Thoracic aorta (tissue), 2 donors: ENCODE results near the gene ZFP90. TPM values are rescaled to one million over a fixed set of nuclear protein-coding genes. Genes with fewer than 3 reads are reported as not detected.
"Not testable (repeated sequence)": the region's sequence is repeated elsewhere in the genome, so short reads cannot be mapped to it uniquely, and the experiment has no call there.

Experiments
- ATAC-seq: fragments of 150-250 bp; one replicate; pipeline ENCODE4 v1.8.0; 2017; ENCODE audit warnings: low read depth; ENCODE audit not compliant: insufficient number of reproducible peaks, low FRiP score
- DNase-seq: peaks from one replicate; pipeline ENCODE4 v3.0.0-alpha.2; 2020; ENCODE audit warnings: low spot score
- H3K27ac ChIP-seq, 2 donors: fragments of 200-600 bp; sonication (generic); 1 replicate in 1 of 2; 2 replicates in 1 of 2; pipeline ENCODE4 v1.5.1; 2016; ENCODE audit warnings: mild to moderate bottlenecking in 2 of 2, moderate library complexity in 2 of 2
- H3K27me3 ChIP-seq: fragments of 200-600 bp; sonication (generic); replicated peaks from 2 replicates; pipeline ENCODE4 v1.6.0; 2016; ENCODE audit warnings: mild to moderate bottlenecking; ENCODE audit not compliant: insufficient read depth
- H3K36me3 ChIP-seq: fragments of 200-600 bp; sonication (generic); one replicate; pipeline ENCODE4 v1.5.1; 2016
- H3K4me1 ChIP-seq, 2 donors: fragments of 200-600 bp; sonication (generic); 1 replicate in 1 of 2; 2 replicates in 1 of 2; pipeline versions ENCODE4 v1.5.1 to v1.6.0; 2016; ENCODE audit warnings: low read depth in 2 of 2, mild to moderate bottlenecking in 1 of 2; ENCODE audit not compliant: control insufficient read depth in 1 of 2
- H3K4me3 ChIP-seq: fragments of 200-600 bp; sonication (generic); 2 replicates; pipeline ENCODE4 v1.5.1; 2016; ENCODE audit warnings: mild to moderate bottlenecking
- H3K9me3 ChIP-seq: fragments of 200-600 bp; sonication (generic); 2 replicates; pipeline ENCODE4 v1.5.1; 2016
- total RNA-seq, 2 donors: library from RNA; depleted of rRNA; stranded (reverse); fragments of >200 nt; gene quantifications; one replicate each; pipeline versions ENCODE4 v1.1.0 to v1.2.3, GENCODE V29; 2016
- TF ChIP-seq, protein P1 (sequence below): fragments of 200-600 bp; sonication (generic); IDR thresholded peaks from one replicate; pipeline ENCODE4 v1.5.1; 2019; ENCODE audit warnings: antibody characterized with exemption

Gene ZFP90
- total RNA-seq, 2 donors from 2014 or later, result 26.6 to 29.5 TPM

- DNase-seq (no peak), ATAC-seq (no peak)
- H3K36me3 ChIP-seq, result no peaks in the 10 kb centered on the region
- no peaks in the 10 kb centered on the region for H3K4me1 ChIP-seq
- H3K27ac ChIP-seq, result no peak overlapping the region
- H3K9me3 ChIP-seq, result no peaks in the 10 kb centered on the region
- H3K27me3 ChIP-seq, result no peaks in the 10 kb centered on the region
- no peak overlapping the region for H3K4me3 ChIP-seq
- TF ChIP-seq, protein P1, sequence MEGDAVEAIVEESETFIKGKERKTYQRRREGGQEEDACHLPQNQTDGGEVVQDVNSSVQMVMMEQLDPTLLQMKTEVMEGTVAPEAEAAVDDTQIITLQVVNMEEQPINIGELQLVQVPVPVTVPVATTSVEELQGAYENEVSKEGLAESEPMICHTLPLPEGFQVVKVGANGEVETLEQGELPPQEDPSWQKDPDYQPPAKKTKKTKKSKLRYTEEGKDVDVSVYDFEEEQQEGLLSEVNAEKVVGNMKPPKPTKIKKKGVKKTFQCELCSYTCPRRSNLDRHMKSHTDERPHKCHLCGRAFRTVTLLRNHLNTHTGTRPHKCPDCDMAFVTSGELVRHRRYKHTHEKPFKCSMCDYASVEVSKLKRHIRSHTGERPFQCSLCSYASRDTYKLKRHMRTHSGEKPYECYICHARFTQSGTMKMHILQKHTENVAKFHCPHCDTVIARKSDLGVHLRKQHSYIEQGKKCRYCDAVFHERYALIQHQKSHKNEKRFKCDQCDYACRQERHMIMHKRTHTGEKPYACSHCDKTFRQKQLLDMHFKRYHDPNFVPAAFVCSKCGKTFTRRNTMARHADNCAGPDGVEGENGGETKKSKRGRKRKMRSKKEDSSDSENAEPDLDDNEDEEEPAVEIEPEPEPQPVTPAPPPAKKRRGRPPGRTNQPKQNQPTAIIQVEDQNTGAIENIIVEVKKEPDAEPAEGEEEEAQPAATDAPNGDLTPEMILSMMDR, result no peak
These were observed 46.3 kb upstream of the ZFP90 start for GRCh38 chr16:68492543-68493411.

DNA sequence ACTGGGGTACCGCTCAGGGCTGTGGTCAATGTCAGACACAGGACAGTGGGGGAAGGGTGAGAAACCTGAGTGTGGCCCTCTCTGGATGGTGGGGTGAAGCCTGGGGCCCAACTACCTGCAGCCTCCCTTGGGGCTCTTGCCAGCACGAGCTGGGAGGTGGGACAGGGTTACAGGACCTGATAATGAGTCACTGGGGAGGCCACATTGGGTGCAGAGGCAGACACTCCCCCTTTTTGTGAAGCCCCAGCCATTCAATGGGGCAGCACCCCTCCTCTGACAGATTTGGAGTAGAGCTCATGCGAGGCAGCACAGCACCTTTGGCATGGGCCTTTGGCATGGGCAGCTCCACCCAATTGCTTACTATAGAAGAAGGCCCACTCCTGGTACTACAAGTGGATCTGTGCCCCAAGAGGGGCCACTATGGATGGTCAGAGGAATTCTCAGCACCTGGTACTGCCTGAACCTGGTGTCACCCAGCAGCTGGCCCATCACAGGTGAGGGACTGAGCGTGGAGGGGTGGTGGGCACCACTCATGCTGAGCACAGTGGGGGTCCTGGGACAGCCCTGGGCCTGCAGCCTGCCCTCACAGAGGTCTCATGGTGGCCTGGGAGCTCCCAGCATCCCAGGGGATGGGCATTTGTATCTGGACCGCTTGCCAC is 45.5 kb upstream of the ZFP90 start:
- Histone ChIP-seq H3K4me1 (no peaks in the 10 kb centered on the region), H3K27me3 (no peaks in the 10 kb centered on the region), H3K9me3 (no peaks in the 10 kb centered on the region), H3K27ac (no peak overlapping the region), H3K4me3 (no peak overlapping the region), H3K36me3 (no peaks in the 10 kb centered on the region)
- DNase-seq, result no peak
- TF ChIP-seq, protein P1, result no peak
- no peak for ATAC-seq

GRCh38 chr16:68494261-68494660 is 44.8 kb upstream of the ZFP90 start:
- not testable (repeated sequence) for ATAC-seq, H3K9me3 ChIP-seq, H3K4me1 ChIP-seq, DNase-seq, H3K27ac ChIP-seq, H3K36me3 ChIP-seq, H3K4me3 ChIP-seq, H3K27me3 ChIP-seq

GRCh38 chr16:68496689-68497088 is 42.4 kb upstream of the ZFP90 start:
- Histone ChIP-seq H3K27ac (no peak overlapping the region), H3K27me3 (no peaks in the 10 kb centered on the region), H3K4me1 (no peaks in the 10 kb centered on the region), H3K36me3 (no peaks in the 10 kb centered on the region), H3K9me3 (no peaks in the 10 kb centered on the region), H3K4me3 (no peak overlapping the region)
- DNase-seq (no peak), ATAC-seq (no peak)
- TF ChIP-seq, protein P1, result no peak

GRCh38 chr16:68499006-68499405 is 40.1 kb upstream of the ZFP90 start:
- Histone ChIP-seq H3K4me1 (no peaks in the 10 kb centered on the region), H3K9me3 (no peaks in the 10 kb centered on the region), H3K4me3 (no peak overlapping the region), H3K27ac (no peak overlapping the region), H3K36me3 (no peaks in the 10 kb centered on the region), H3K27me3 (no peaks in the 10 kb centered on the region)
- TF ChIP-seq, protein P1, result no peak
- DNase-seq (no peak), ATAC-seq (no peak)
